ENCODE data around the gene ITGA1.

- TF ChIP-seq POLR2A (IDR thresholded peaks at IDR 0.05) (no peak), CTCF (IDR thresholded peaks at IDR 0.05) (no peak)
Observed at GRCh38 chr5:52827815-52828214, 40.1 kb downstream of the ITGA1 start.
